ENCODE results near the gene C1orf116.

GRCh38 chr1:207013321-207014085 is 19.1 kb downstream of the C1orf116 start:
- TF ChIP-seq CTCF (IDR thresholded peaks at IDR 0.05): no peak
- TF ChIP-seq REST (IDR thresholded peaks at IDR 0.05; ENCODE audit: low read depth, low read length): no peak
- no peak for TF ChIP-seq EZH2phosphoT487 (IDR thresholded peaks at IDR 0.05; ENCODE audit: borderline replicate concordance, low read depth)
- no peak for TF ChIP-seq GATA2 (CRISPR knock-in tag; IDR thresholded peaks at IDR 0.05)
- no peak for TF ChIP-seq MEF2A (IDR thresholded peaks at IDR 0.05; ENCODE audit: borderline replicate concordance, low read depth)
- TF ChIP-seq TAF1 (IDR thresholded peaks at IDR 0.05; ENCODE audit: borderline replicate concordance, low read depth, low read length): no peak
- no peak for TF ChIP-seq EP300 (IDR thresholded peaks at IDR 0.05; ENCODE audit: borderline replicate concordance in 1 of 2, low read depth in 1 of 2, low read length in 1 of 2)
- TF ChIP-seq USF1 (IDR thresholded peaks at IDR 0.05; ENCODE audit: borderline replicate concordance, low read depth): no peak
- no peak for TF ChIP-seq MAX (IDR thresholded peaks at IDR 0.05; ENCODE audit: low read depth)
- TF ChIP-seq FOXM1 (IDR thresholded peaks at IDR 0.05; ENCODE audit: low read depth): no peak
- TF ChIP-seq FOSL2 (IDR thresholded peaks at IDR 0.05; ENCODE audit: borderline replicate concordance, low read depth): no peak

All from SK-N-SH (cell line).